8988T (cell line): ENCODE data around the gene NPY1R.

Experiments used
- DNase-seq: peaks from one replicate; pipeline ENCODE4 v3.0.0; 2011

The NPY1R gene

GRCh38 chr4:163274861-163275260 is 57.5 kb downstream of the NPY1R start:
- DNase-seq, result no peak
